IMR-90 (cell line): ENCODE results near the gene AHSA1. TPM values are rescaled to one million over a fixed set of nuclear protein-coding genes. Genes with fewer than 3 reads are reported as not detected.

Source experiments
- ATAC-seq: fragments of 200-7000 bp; cut with Tn5 transposase; 2 replicates; pipeline ENCODE4 v1.9.1; 2020; ENCODE audit warnings: low read depth, mild to moderate bottlenecking, moderate library complexity
- BruUV-seq: library from RNA; stranded (reverse); fragments of 400-500 nt; replicated peaks from 2 replicates; lab custom pipeline; 2021; lab: Mats Ljungman, UMichigan
- CTCF ChIA-PET: fragments of 300-600 bp; formaldehyde crosslinking; extraction: SDS; loops from one replicate; lab custom pipeline; 2021; ENCODE audit warnings: antibody characterized with exemption; lab: Yijun Ruan, JAX
- POLR2A ChIA-PET: fragments of 300-600 bp; sonication (Branson Sonifier 250); formaldehyde crosslinking; loops from one replicate; lab custom pipeline; 2022; ENCODE audit warnings: antibody characterized with exemption; ENCODE audit not compliant: unreplicated experiment; lab: Charles Lee
- DNase-seq: peaks from one replicate; pipeline ENCODE4 v3.0.0; 2013
- H2AFZ ChIP-seq: replicated peaks from 2 replicates; pipeline ENCODE3; 2013; ENCODE audit warnings: low read length, mild to moderate bottlenecking; ENCODE audit not compliant: poor library complexity
- H2AK5ac ChIP-seq: 2 replicates; pipeline ENCODE4 v1.6.1; 2013; ENCODE audit warnings: low read depth, low read length, inconsistent platforms
- H2AK9ac ChIP-seq: replicated peaks from 2 replicates; pipeline ENCODE3; 2013; ENCODE audit warnings: mild to moderate bottlenecking, low read depth, low read length, moderate library complexity; ENCODE audit not compliant: poor library complexity
- H2BK120ac ChIP-seq: 2 replicates; pipeline ENCODE4 v1.6.1; 2013; ENCODE audit warnings: low read depth, low read length, inconsistent platforms
- H2BK15ac ChIP-seq: 3 replicates; pipeline ENCODE4 v1.6.1; 2013; ENCODE audit warnings: low read depth, low read length, inconsistent platforms
- H2BK20ac ChIP-seq: 2 replicates; pipeline ENCODE4 v1.6.1; 2013; ENCODE audit warnings: low read depth, mild to moderate bottlenecking, inconsistent platforms, low read length, moderate library complexity
- H2BK5ac ChIP-seq: 2 replicates; pipeline ENCODE4 v1.6.1; 2013; ENCODE audit warnings: mild to moderate bottlenecking, low read depth, low read length, inconsistent platforms; ENCODE audit not compliant: poor library complexity, severe bottlenecking
- H3K14ac ChIP-seq: replicated peaks from 2 replicates; pipeline ENCODE4 v1.6.1; 2013; ENCODE audit warnings: low read depth, low read length, inconsistent platforms
- H3K18ac ChIP-seq: 2 replicates; pipeline ENCODE4 v1.6.1; 2013; ENCODE audit warnings: low read depth, low read length, control low read depth
- H3K23ac ChIP-seq: 2 replicates; pipeline ENCODE4 v1.6.1; 2013; ENCODE audit warnings: low read depth, low read length, inconsistent platforms
- H3K27ac ChIP-seq: 2 replicates; pipeline ENCODE4 v1.5.1; 2013; ENCODE audit warnings: mild to moderate bottlenecking, control low read depth, low read length; ENCODE audit not compliant: insufficient read depth
- H3K27me3 ChIP-seq: 2 replicates; pipeline ENCODE4 v1.6.1; 2013; ENCODE audit warnings: low read length; ENCODE audit not compliant: control insufficient read depth, insufficient read depth
- H3K36me3 ChIP-seq: 2 replicates; pipeline ENCODE4 v1.6.1; 2013; ENCODE audit warnings: low read length, mixed read lengths; ENCODE audit not compliant: control insufficient read depth, insufficient read depth
- H3K4ac ChIP-seq: 2 replicates; pipeline ENCODE4 v1.6.1; 2013; ENCODE audit warnings: low read depth, low read length, inconsistent platforms
- H3K4me1 ChIP-seq: 2 replicates; pipeline ENCODE4 v1.6.1; 2013; ENCODE audit warnings: low read length, mixed read lengths; ENCODE audit not compliant: control insufficient read depth, insufficient read depth
- H3K4me2 ChIP-seq: 2 replicates; pipeline ENCODE4 v1.6.1; 2013; ENCODE audit warnings: low read depth, mild to moderate bottlenecking, control low read depth, low read length, moderate library complexity
- H3K4me3 ChIP-seq: 2 replicates; pipeline ENCODE4 v1.5.1; 2013; ENCODE audit warnings: low read depth, mild to moderate bottlenecking, control low read depth, low read length, moderate library complexity; ENCODE audit not compliant: insufficient read depth
- H3K56ac ChIP-seq: 2 replicates; pipeline ENCODE4 v1.6.1; 2013; ENCODE audit warnings: low read length, inconsistent platforms; ENCODE audit not compliant: insufficient read depth; ENCODE audit errors: extremely low read depth
- H3K79me1 ChIP-seq, 2 experiments: 2 replicates each; pipeline ENCODE4 v1.6.1; 2013; ENCODE audit warnings: low read length in 2 of 2, inconsistent platforms in 1 of 2, low read depth in 1 of 2
- H3K9ac ChIP-seq: 2 replicates; pipeline ENCODE4 v1.6.1; 2013; ENCODE audit warnings: low read depth, low read length, control low read depth
- H3K9me1 ChIP-seq: 2 replicates; pipeline ENCODE4 v1.6.1; 2013; ENCODE audit warnings: low read length, inconsistent platforms; ENCODE audit not compliant: insufficient read depth
- H3K9me3 ChIP-seq: 2 replicates; pipeline ENCODE4 v1.6.1; 2013; ENCODE audit warnings: low read length; ENCODE audit not compliant: control insufficient read depth, insufficient read depth
- H4K20me1 ChIP-seq: 2 replicates; pipeline ENCODE4 v1.6.1; 2013; ENCODE audit warnings: low read length, inconsistent platforms; ENCODE audit not compliant: insufficient read depth
- H4K5ac ChIP-seq: 2 replicates; pipeline ENCODE4 v1.6.1; 2013; ENCODE audit warnings: mild to moderate bottlenecking, low read depth, low read length, control low read depth
- H4K8ac ChIP-seq, 2 experiments: 2 replicates each; pipeline ENCODE4 v1.6.1; 2013; ENCODE audit warnings: low read depth in 2 of 2, low read length in 2 of 2, control low read depth in 1 of 2, inconsistent platforms in 1 of 2
- H4K91ac ChIP-seq: 2 replicates; pipeline ENCODE4 v1.6.1; 2013; ENCODE audit warnings: low read depth, low read length, inconsistent platforms; ENCODE audit not compliant: insufficient read depth
- CEBPB ChIP-seq: IDR thresholded peaks from 2 replicates; pipeline ENCODE4 v1.6.1; 2012; ENCODE audit warnings: low read depth, low read length, improper control_type of control experiment
- MAFK ChIP-seq: IDR thresholded peaks from 2 replicates; pipeline ENCODE4 v1.6.1; 2012; ENCODE audit warnings: low read depth, low read length, improper control_type of control experiment
- NFE2L2 ChIP-seq: fragments of 150-350 bp; IDR thresholded peaks from 2 replicates; pipeline ENCODE4 v1.6.1; 2016; ENCODE audit warnings: low read depth, mild to moderate bottlenecking, low read length
- RCOR1 ChIP-seq: IDR thresholded peaks from 2 replicates; pipeline ENCODE4 v1.6.1; 2012; ENCODE audit warnings: mild to moderate bottlenecking, low read length, improper control_type of control experiment; ENCODE audit not compliant: insufficient replicate concordance
- WGBS, 2 experiments: methylation state at CpG; one replicate each; pipeline versions ENCODE4 v1.1.5 to v1.1.7; 2013; ENCODE audit warnings: missing lambda C conversion rate in 2 of 2; ENCODE audit not compliant: insufficient read length in 1 of 2; ENCODE audit errors: extremely low coverage in 2 of 2; 5-methylcytosine and 5-hydroxymethylcytosine counted together
- dilution Hi-C: fragments of 300-500 bp; cut with HindIII; formaldehyde crosslinking; loops from one replicate; pipeline ENCODE4 v1.14.3; 2018; ENCODE audit warnings: low sequenced_read_pairs; ENCODE audit not compliant: unreplicated experiment
- in situ Hi-C: fragments of 300-500 bp; cut with MboI; formaldehyde crosslinking; loops from 3 replicates; pipeline ENCODE4 v1.14.3; 2019; ENCODE audit warnings: low sequenced_read_pairs, inconsistent platforms, mixed read lengths
- intact Hi-C: fragments of 100-400 bp; cut with micrococcal nuclease; formaldehyde crosslinking; loops from 2 replicates; pipeline ENCODE4 v1.10.0; 2022
- polyA plus RNA-seq, 3 experiments: library from polyadenylated mRNA; depleted of rRNA; stranded (reverse); fragments of >200 nt; gene quantifications; 2 replicates each; pipeline ENCODE4 v1.2.3, GENCODE V29; 2012; ENCODE audit warnings: low replicate concordance in 1 of 3
- total RNA-seq: library from RNA; depleted of rRNA; stranded (reverse); fragments of >200 nt; gene quantifications from 2 replicates; pipeline ENCODE4 v1.2.3, GENCODE V29; 2012
- TF ChIP-seq, protein P1 (sequence below): fragments of 150-350 bp; IDR thresholded peaks from 2 replicates; pipeline ENCODE4 v1.6.1; 2017; ENCODE audit warnings: mild to moderate bottlenecking, antibody characterized with exemption, low read length, low read depth

AHSA1 gene
- total and polyA plus RNA-seq, 2 of the 4 experiments (the other 2 are of a cell fraction): 166 to 252 TPM

- Histone ChIP-seq H3K9ac (no peak overlapping the region), H3K9me1 (peaks cover 5% of the 10 kb centered on the region; the same call in 1 of the 2 replicates), H3K9me3 (no peaks in the 10 kb centered on the region), H3K79me1 (no peaks in the 10 kb centered on the region; a peak in 1 of 4 replicates), H2AK5ac (no peak overlapping the region), H3K14ac (no peak overlapping the region), H4K20me1 (no peaks in the 10 kb centered on the region), H2BK15ac (no peak overlapping the region), H2BK20ac (no peak overlapping the region), H4K5ac (no peak overlapping the region), H3K23ac (no peak overlapping the region), H3K4me3 (no peak overlapping the region), H2BK120ac (no peak overlapping the region), H3K27ac (no peak overlapping the region), H3K4me2 (no peak overlapping the region), H3K56ac (no peak overlapping the region), H4K91ac (no peak overlapping the region), H4K8ac (no peak overlapping the region), H3K27me3 (no peaks in the 10 kb centered on the region), H2AK9ac (no peak overlapping the region), H3K18ac (no peak overlapping the region), H2AFZ (no peak overlapping the region), H3K4me1 (no peaks in the 10 kb centered on the region), H2BK5ac (no peak overlapping the region), H3K4ac (no peak overlapping the region), H3K36me3 (peaks cover 52% of the 10 kb centered on the region)
- intact Hi-C loops (no loop called here), in situ Hi-C loops (no loop called here), dilution Hi-C loops (no loop called here)
- no peak for ATAC-seq
- no peak for DNase-seq
- BruUV-seq: no TSS peak
- ChIA-PET POLR2A (no interaction called here), CTCF (interaction anchor here (1.4 kb wide), 1 partner anchor 137 kb away, joined by 5 read pairs; no protein-coding TSS in a partner anchor)
- WGBS, 2 experiments: no CpG with 5 or more reads among the region's 1 CpG
- TF ChIP-seq CEBPB (no peak), MAFK (no peak), RCOR1 (no peak), NFE2L2 (no peak)
- TF ChIP-seq, protein P1, sequence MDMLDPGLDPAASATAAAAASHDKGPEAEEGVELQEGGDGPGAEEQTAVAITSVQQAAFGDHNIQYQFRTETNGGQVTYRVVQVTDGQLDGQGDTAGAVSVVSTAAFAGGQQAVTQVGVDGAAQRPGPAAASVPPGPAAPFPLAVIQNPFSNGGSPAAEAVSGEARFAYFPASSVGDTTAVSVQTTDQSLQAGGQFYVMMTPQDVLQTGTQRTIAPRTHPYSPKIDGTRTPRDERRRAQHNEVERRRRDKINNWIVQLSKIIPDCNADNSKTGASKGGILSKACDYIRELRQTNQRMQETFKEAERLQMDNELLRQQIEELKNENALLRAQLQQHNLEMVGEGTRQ: no peak
Observed at GRCh38 chr14:77438596-77438995, 19.3 kb upstream of the AHSA1 start.
